GM19438 (cell line): ENCODE measurements around the gene ADAMTS2.

Source experiments
- ATAC-seq: cut with Tn5 transposase; IDR thresholded peaks from one replicate; pipeline ENCODE4 v1.9.1; 2021; ENCODE audit warnings: low read depth; ENCODE audit not compliant: unreplicated experiment

ADAMTS2 gene

GRCh38 chr5:179187681-179188575, 157.3 kb downstream of the ADAMTS2 start:
- ATAC-seq = no peak

DNA sequence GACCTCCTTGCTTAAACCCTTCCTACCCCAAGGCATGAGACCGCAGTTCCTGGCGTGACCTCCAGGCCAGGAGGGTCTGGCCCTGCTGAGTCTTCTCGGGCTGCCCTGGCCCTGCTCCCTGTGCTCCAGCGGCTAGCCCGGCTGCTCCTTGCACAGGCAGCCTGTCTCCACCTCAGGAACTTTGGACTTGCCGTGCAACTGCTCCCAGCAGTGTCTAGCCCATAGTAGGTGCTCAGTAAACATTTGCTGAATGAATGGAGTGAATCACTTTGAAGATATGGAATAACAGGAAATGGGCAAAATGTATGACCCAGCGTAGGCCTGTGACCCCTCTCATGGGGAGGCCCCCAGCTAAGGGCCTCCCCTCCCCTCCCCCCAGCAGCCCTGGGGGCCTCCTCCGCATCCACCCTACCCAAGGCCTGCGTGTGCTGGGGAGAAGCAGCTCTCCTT, 158.0 kb downstream of the ADAMTS2 start:
- ATAC-seq = no peak

- ATAC-seq = no peak
Observed at GRCh38 chr5:179186801-179187200, 158.5 kb downstream of the ADAMTS2 start.

DNA sequence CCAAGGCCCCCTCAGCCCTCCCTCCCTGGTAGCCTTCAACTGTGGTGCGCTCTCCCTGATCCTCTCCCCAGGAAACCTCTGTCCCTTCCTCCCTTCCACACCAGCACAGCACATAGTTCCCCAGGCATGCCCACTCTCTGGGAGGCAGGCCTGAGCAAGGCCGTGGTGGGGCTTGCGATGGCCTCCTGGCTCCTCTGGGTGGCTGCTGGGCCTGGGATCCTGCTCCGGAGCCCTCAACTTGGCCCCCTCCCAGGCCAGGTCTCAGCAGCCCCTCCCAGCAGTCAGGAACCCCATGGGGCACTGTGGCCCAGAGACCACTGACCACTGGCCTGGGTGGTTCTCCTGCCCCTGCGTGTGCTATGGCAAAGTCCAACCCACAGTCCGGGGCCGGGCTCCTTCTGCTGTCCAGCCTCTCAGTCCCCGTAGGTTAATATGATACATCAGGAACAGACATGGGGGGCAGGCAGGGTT, 159.3 kb downstream of the ADAMTS2 start:
- no peak for ATAC-seq

DNA sequence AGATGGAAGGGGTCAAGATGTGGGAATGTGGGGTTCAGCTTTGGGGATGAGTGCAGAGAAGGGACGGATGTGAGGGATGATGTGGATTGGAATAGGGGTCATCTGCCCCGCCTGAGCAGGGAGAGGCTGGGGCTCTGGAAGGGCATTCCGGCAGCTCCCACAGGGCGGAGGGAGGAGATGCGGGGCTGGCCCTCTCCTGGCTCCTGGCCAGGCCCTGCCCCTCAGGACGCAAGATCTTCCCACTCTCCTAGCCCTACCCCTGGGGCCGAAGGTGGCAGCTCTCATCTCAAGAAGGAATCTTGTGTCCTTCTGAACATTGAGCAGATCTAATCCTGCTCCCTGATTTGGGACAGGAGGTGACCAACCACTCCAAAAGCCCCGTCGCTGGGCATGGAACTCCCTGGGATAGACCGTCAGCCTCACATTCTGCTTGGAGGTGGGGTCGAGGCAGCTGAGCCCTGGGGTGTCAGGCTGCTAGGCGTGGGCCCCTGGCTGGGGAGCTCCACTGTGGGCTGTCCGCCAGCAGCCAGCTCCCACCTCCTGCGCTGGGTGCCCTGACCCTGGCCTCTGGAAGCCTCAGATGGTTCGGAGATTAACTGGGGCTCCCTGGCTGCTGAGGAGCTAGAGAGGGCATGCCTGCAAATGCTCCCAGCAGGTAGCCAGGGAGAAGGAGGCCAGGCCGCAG, 159.9 kb downstream of the ADAMTS2 start:
- no peak for ATAC-seq

GRCh38 chr5:179184521-179185050, 160.7 kb downstream of the ADAMTS2 start:
- ATAC-seq = no peak

- no peak for ATAC-seq
Observed at GRCh38 chr5:179183481-179183880, 161.8 kb downstream of the ADAMTS2 start.

- ATAC-seq = no peak
Observed at GRCh38 chr5:179182601-179183000, 162.7 kb downstream of the ADAMTS2 start.

DNA sequence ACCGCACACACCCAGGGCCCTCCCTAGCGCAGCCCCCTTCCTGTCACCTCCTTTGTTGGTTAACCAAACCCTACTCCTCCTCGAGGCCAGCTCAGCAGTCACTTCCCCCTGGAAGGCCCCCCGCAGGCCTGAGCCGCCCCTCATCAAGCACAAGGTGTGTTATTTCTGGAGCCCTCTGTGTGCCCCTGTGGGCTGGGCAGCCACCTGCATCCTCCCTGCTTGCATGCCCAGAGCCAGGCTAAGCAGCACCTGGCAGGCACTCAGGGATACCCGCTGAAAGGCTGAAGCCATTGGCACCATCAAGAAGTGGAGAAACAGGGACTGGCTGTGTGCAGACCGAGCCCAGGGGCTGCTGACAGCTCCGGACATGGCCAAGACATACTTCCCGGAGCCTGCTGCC, 163.3 kb downstream of the ADAMTS2 start:
- ATAC-seq = no peak

- no peak for ATAC-seq
Observed at GRCh38 chr5:179180921-179181645, 164.2 kb downstream of the ADAMTS2 start.

- ATAC-seq = no peak
Observed at GRCh38 chr5:179180061-179180610, 165.1 kb downstream of the ADAMTS2 start.

GRCh38 chr5:179177711-179178575, 167.3 kb downstream of the ADAMTS2 start:
- no peak for ATAC-seq

- ATAC-seq = no peak
Observed at GRCh38 chr5:179176571-179177230, 168.6 kb downstream of the ADAMTS2 start.

GRCh38 chr5:179176166-179176565, 169.1 kb downstream of the ADAMTS2 start:
- ATAC-seq = no peak

DNA sequence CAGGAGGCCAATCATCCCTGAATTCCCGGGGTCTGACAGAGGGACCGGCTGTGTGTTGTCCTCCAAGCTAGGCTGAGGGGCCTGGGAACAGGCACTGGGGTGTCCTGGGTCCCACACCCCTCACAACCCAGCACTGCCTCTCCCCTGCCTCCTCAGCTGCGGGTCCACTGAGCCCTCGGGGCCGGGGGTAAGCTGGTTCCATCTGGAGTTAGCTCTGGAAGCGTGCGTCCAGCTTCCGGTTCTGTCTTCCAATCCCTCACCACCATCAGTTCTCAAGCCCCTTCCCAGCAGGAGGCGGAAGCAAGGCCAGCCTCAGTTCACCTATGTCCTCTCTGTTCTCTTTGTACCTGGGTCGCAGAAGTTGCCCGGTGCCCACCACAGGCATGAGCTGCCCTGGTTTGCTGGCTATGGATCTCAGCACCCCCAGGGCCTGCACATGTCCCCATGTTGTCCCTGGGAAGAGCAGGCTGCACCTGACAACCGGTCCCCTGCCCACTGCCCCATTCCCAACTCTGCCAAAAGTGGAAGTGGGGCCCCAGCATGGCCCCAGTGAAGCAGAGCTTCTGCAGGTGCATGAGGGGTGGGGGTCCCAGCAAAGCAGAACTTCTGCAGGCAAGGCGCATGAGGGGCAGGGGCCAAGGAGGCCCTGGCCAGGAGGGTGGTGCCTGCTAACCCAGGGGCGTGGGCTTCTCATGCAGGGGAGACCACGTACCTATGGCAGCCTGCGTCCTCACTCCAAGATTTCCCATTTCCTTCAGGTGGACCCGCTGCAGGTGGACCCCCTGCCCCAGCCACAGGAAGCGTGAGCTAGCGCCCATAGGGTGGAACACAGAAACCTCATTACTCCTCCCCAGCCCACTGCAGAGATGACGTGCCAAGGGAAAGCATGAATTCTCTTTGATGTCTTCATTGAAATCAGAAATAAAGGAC, 173.2 kb downstream of the ADAMTS2 start:
- no peak for ATAC-seq

- ATAC-seq = no peak
Observed at GRCh38 chr5:179171251-179171815, 173.9 kb downstream of the ADAMTS2 start.

DNA sequence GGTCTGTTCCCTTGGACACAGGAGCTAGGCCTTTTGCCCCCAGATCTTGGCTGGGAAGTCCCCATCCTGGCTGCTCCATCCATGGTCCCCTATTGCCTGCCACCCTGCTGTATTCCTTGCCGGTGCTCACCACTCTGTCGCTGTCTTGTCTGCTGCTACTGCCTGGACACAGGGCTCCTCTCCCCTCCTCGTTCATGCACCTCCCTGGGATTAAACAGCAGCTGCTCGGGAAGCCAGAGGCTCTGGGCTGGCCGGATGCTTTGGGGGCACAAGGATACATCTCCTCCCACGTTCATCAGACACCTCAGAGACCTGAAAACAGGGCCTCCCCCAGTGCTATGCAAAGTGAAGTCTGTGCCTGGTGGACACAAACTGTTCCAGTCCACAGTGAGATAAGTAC, 174.7 kb downstream of the ADAMTS2 start:
- ATAC-seq = no peak

- ATAC-seq = no peak
Observed at GRCh38 chr5:179169836-179170235, 175.4 kb downstream of the ADAMTS2 start.
